Measurements from ENCODE around the gene RPS19BP1.

- TF ChIP-seq, protein P1, sequence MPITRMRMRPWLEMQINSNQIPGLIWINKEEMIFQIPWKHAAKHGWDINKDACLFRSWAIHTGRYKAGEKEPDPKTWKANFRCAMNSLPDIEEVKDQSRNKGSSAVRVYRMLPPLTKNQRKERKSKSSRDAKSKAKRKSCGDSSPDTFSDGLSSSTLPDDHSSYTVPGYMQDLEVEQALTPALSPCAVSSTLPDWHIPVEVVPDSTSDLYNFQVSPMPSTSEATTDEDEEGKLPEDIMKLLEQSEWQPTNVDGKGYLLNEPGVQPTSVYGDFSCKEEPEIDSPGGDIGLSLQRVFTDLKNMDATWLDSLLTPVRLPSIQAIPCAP (CRISPR knock-in tag; IDR thresholded peaks at IDR 0.05), result no peak
- no peak for TF ChIP-seq TEAD4 (CRISPR knock-in tag; IDR thresholded peaks at IDR 0.05)
- TF ChIP-seq, protein P2, sequence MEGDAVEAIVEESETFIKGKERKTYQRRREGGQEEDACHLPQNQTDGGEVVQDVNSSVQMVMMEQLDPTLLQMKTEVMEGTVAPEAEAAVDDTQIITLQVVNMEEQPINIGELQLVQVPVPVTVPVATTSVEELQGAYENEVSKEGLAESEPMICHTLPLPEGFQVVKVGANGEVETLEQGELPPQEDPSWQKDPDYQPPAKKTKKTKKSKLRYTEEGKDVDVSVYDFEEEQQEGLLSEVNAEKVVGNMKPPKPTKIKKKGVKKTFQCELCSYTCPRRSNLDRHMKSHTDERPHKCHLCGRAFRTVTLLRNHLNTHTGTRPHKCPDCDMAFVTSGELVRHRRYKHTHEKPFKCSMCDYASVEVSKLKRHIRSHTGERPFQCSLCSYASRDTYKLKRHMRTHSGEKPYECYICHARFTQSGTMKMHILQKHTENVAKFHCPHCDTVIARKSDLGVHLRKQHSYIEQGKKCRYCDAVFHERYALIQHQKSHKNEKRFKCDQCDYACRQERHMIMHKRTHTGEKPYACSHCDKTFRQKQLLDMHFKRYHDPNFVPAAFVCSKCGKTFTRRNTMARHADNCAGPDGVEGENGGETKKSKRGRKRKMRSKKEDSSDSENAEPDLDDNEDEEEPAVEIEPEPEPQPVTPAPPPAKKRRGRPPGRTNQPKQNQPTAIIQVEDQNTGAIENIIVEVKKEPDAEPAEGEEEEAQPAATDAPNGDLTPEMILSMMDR (IDR thresholded peaks at IDR 0.05), result no peak
- TF ChIP-seq, protein P3, sequence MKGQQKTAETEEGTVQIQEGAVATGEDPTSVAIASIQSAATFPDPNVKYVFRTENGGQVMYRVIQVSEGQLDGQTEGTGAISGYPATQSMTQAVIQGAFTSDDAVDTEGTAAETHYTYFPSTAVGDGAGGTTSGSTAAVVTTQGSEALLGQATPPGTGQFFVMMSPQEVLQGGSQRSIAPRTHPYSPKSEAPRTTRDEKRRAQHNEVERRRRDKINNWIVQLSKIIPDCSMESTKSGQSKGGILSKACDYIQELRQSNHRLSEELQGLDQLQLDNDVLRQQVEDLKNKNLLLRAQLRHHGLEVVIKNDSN (CRISPR knock-in tag; IDR thresholded peaks at IDR 0.05), result no peak
- no peak for TF ChIP-seq CREB1 (CRISPR knock-in tag; IDR thresholded peaks at IDR 0.05)
- TF ChIP-seq FOXP1 (CRISPR knock-in tag; IDR thresholded peaks at IDR 0.05; ENCODE audit: borderline replicate concordance), result no peak
- no peak for TF ChIP-seq GABPB1 (CRISPR knock-in tag; IDR thresholded peaks at IDR 0.05)
- no peak for TF ChIP-seq NR2C2 (CRISPR knock-in tag; IDR thresholded peaks at IDR 0.05)
- TF ChIP-seq E2F4 (CRISPR knock-in tag; IDR thresholded peaks at IDR 0.05; ENCODE audit: borderline replicate concordance, low read depth), result no peak
- TF ChIP-seq MYBL2 (CRISPR knock-in tag; IDR thresholded peaks at IDR 0.05), result no peak
- no peak for TF ChIP-seq ZNF232 (CRISPR knock-in tag; IDR thresholded peaks at IDR 0.05)
- TF ChIP-seq TCF7 (CRISPR knock-in tag; IDR thresholded peaks at IDR 0.05; ENCODE audit: low read depth), result no peak
- no peak for TF ChIP-seq ESRRA (CRISPR knock-in tag; IDR thresholded peaks at IDR 0.05; ENCODE audit: borderline replicate concordance)
- no peak for TF ChIP-seq E2F1 (CRISPR knock-in tag; IDR thresholded peaks at IDR 0.05)
Measured at GRCh38 chr22:39490966-39491680, 41.4 kb downstream of the RPS19BP1 start.

All from WTC11 (cell line).